Natural killer cell (primary cell): ENCODE results near the gene CCR5AS.
A peak's percentile ranks its signal among the peaks of the same experiment; 100 is the strongest.

Experiments
- ATAC-seq, 3 donors: fragments of 150-1000 bp in 2 of 3; fragments of 200-7000 bp in 1 of 3; cut with Tn5 transposase; 1 replicate in 1 of 3; 2 replicates in 2 of 3; pipeline ENCODE4 v1.10.0; 2021; ENCODE audit warnings: mild to moderate bottlenecking in 2 of 3, moderate library complexity in 2 of 3
- DNase-seq, 2 donors: peaks; one replicate each; pipeline versions ENCODE4 v3.0.0 to v3.0.0-alpha.2; 2013 to 2021; ENCODE audit warnings: mixed read lengths in 1 of 2
- H3K27ac ChIP-seq: one replicate; pipeline ENCODE4 v1.5.1; 2013; ENCODE audit warnings: mild to moderate bottlenecking, low read length
- H3K27me3 ChIP-seq: one replicate; pipeline ENCODE4 v1.6.1; 2013; ENCODE audit warnings: low read length; ENCODE audit not compliant: control insufficient read depth, insufficient read depth
- H3K36me3 ChIP-seq: one replicate; pipeline ENCODE4 v1.6.1; 2013; ENCODE audit warnings: low read length; ENCODE audit not compliant: control insufficient read depth, insufficient read depth
- H3K4me1 ChIP-seq: one replicate; pipeline ENCODE4 v1.6.1; 2013; ENCODE audit warnings: low read length; ENCODE audit not compliant: control insufficient read depth, insufficient read depth
- H3K4me3 ChIP-seq: one replicate; pipeline ENCODE4 v1.5.1; 2013; ENCODE audit warnings: low read length
- H3K9me3 ChIP-seq: one replicate; pipeline ENCODE4 v1.6.1; 2013; ENCODE audit warnings: low read length; ENCODE audit not compliant: control insufficient read depth, insufficient read depth
- H3K27ac Mint-ChIP-seq, 2 donors: one replicate each; pipeline ENCODE4 v1.8.0; 2022; ENCODE audit warnings: mild to moderate bottlenecking in 2 of 2, mixed read lengths in 2 of 2, moderate library complexity in 1 of 2
- H3K27me3 Mint-ChIP-seq, 2 donors: one replicate each; pipeline ENCODE4 v1.8.0; 2022; ENCODE audit warnings: low read depth in 2 of 2, mixed read lengths in 2 of 2
- H3K36me3 Mint-ChIP-seq: one replicate; pipeline ENCODE4 v1.8.0; 2022; ENCODE audit warnings: mixed read lengths
- H3K4me1 Mint-ChIP-seq, 2 donors: one replicate each; pipeline ENCODE4 v1.8.0; 2022; ENCODE audit warnings: mixed read lengths in 2 of 2
- H3K4me3 Mint-ChIP-seq: one replicate; pipeline ENCODE4 v1.8.0; 2022; ENCODE audit warnings: mild to moderate bottlenecking, moderate library complexity, mixed read lengths
- H3K9me3 Mint-ChIP-seq, 2 donors: one replicate each; pipeline ENCODE4 v1.8.0; 2022; ENCODE audit warnings: mixed read lengths in 2 of 2
- CTCF ChIP-seq: fragments of 200-600 bp; IDR thresholded peaks from one replicate; pipeline ENCODE4 v1.8.0; 2022; ENCODE audit warnings: antibody characterized with exemption
- WGBS: methylation state at CpG from one replicate; pipeline ENCODE4 v1.1.7; 2013; ENCODE audit warnings: missing lambda C conversion rate; ENCODE audit not compliant: insufficient coverage; 5-methylcytosine and 5-hydroxymethylcytosine counted together
- intact Hi-C: fragments of 100-400 bp; cut with micrococcal nuclease; formaldehyde crosslinking; loops from one replicate; pipeline ENCODE4 v1.14.2; 2022

Gene CCR5AS

GRCh38 chr3:46325645-46326300 is 81.1 kb downstream of the CCR5AS start:
- H3K36me3 ChIP-seq: no peaks in the 10 kb centered on the region
- ATAC-seq: peak; percentile 58 to 81 (median 59)
- no peaks in the 10 kb centered on the region for H3K36me3 Mint-ChIP-seq

DNA sequence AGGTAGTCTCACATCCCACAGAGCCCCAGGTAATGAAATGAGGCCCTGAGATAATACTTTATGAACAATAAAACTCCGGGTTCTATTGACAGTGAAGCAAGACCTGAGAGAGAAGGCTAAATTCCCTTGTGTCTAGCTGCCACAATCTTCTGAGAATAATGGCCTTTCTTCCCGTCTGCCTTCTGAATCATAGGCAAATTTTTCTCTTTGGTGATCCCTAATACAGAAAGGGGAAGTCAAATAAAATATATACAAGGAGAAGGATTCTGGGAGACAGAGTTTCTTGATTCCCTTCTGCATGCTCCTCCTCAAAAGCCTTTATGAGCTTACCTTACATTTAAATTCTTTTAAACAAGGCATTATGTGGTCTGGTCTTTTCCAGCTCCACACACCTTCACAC is 82.8 kb downstream of the CCR5AS start:
- Histone ChIP-seq H3K9me3 (no peaks in the 10 kb centered on the region), H3K27ac (no peak overlapping the region), H3K4me3 (no peak overlapping the region), H3K4me1 (peaks cover 17% of the 10 kb centered on the region), H3K36me3 (no peaks in the 10 kb centered on the region), H3K27me3 (no peaks in the 10 kb centered on the region)
- H3K27me3 Mint-ChIP-seq: peaks cover 0 to 9% of the 10 kb centered on the region in 2 donors
- ATAC-seq (no peak), DNase-seq (no peak)
- no peaks in the 10 kb centered on the region for H3K9me3 Mint-ChIP-seq
- H3K27ac Mint-ChIP-seq: no peak overlapping the region
- H3K4me3 Mint-ChIP-seq: no peak overlapping the region
- 100% methylated on average over 2 of the region's 2 CpGs for WGBS
- H3K4me1 Mint-ChIP-seq: no peaks in the 10 kb centered on the region
- no peak for TF ChIP-seq CTCF
- H3K36me3 Mint-ChIP-seq: no peaks in the 10 kb centered on the region
- intact Hi-C loops: no loop called here

More at GRCh38 chr3:46325645-46326300, 81.1 kb downstream of the CCR5AS start:
- WGBS: 87% methylated on average over 1 of the region's 1 CpG
- no peaks in the 10 kb centered on the region for H3K4me1 Mint-ChIP-seq
- H3K4me3 Mint-ChIP-seq: no peak overlapping the region
- no peak overlapping the region for H3K27ac ChIP-seq
- H3K4me3 ChIP-seq: no peak overlapping the region
- no peaks in the 10 kb centered on the region for H3K9me3 Mint-ChIP-seq
- peaks cover 17% of the 10 kb centered on the region for H3K4me1 ChIP-seq
- no peaks in the 10 kb centered on the region for H3K27me3 ChIP-seq
- peak overlapping the region; percentile 27 to 37 for H3K27ac Mint-ChIP-seq
- no peaks in the 10 kb centered on the region for H3K9me3 ChIP-seq
- intact Hi-C loops: no loop called here
- H3K27me3 Mint-ChIP-seq: peaks cover 0 to 6% of the 10 kb centered on the region in 2 donors
- peak in 1 of 2 donors; percentile 15 for DNase-seq
- no peak for TF ChIP-seq CTCF

DNA sequence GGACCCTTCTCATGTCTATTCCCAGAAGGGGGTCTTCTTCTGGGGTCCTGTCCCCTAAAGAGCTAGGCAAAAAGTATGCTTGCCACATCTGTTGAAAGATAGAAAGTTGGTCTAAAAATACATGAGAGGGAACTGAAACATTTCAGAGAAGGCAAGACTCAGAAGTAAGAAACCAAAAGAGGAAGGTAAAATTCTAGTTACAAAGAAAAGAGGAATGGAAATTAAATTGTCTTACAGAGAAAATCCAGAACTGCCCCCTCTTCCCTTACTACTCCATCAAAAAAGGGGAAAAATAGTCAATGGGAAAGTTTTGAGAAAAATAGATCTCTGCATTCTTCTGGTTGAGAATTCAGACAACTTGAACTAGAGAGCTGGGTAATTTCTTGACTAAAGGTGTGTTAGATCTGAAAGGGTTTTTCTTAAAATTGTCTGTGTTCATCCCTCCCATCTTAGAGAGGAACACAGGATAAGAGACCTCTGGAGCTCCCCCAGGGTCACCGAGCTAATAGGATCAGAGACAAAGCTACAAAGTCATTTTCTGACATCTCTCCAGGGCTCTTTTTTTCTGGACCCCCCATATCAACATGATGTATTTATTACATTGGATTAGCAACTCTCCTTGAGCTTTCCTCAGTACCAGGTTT is 85.3 kb downstream of the CCR5AS start:
- H3K4me1 Mint-ChIP-seq: no peaks in the 10 kb centered on the region
- Histone ChIP-seq H3K4me3 (no peak overlapping the region), H3K36me3 (no peaks in the 10 kb centered on the region), H3K27me3 (no peaks in the 10 kb centered on the region), H3K4me1 (peaks cover 17% of the 10 kb centered on the region), H3K9me3 (no peaks in the 10 kb centered on the region), H3K27ac (no peak overlapping the region)
- WGBS: 70% methylated on average over 1 of the region's 1 CpG
- ATAC-seq (no peak), DNase-seq (no peak)
- H3K9me3 Mint-ChIP-seq: no peaks in the 10 kb centered on the region
- no peak overlapping the region for H3K27ac Mint-ChIP-seq
- no peaks in the 10 kb centered on the region for H3K36me3 Mint-ChIP-seq
- intact Hi-C loops: no loop called here
- no peak for TF ChIP-seq CTCF
- no peak overlapping the region for H3K4me3 Mint-ChIP-seq
- peaks cover 0 to 9% of the 10 kb centered on the region in 2 donors for H3K27me3 Mint-ChIP-seq
